Measurements from ENCODE around the gene COL6A1. TPM values are rescaled to one million over a fixed set of nuclear protein-coding genes. Genes with fewer than 3 reads are reported as not detected.

Gene COL6A1
- total and polyA plus RNA-seq, 2 of the 4 experiments (the other 2 are of a cell fraction): 173 to 1,578 TPM

- no peak for TF ChIP-seq USF2 (IDR thresholded peaks at IDR 0.05; ENCODE audit: low read depth, low read length)
Measured at GRCh38 chr21:45997495-45998275, 16.1 kb downstream of the COL6A1 start (continued).

GRCh38 chr21:45998276-45998701 lies 16.7 kb downstream of the COL6A1 start:
- dilution Hi-C loops (cut with HindIII; ENCODE audit: low sequenced_read_pairs, unreplicated experiment): no loop called here
- in situ Hi-C loops (cut with MboI; ENCODE audit: low sequenced_read_pairs): no loop called here
- H2AK9ac ChIP-seq (replicated peaks; ENCODE audit: low read depth, low read length, poor library complexity): peak overlapping the region; percentile 31
- CTCF ChIA-PET: no interaction called here
- POLR2A ChIA-PET (ENCODE audit: unreplicated experiment): no interaction called here
- TF ChIP-seq MAFK (IDR thresholded peaks at IDR 0.05; ENCODE audit: low read depth, low read length): no peak
- TF ChIP-seq MXI1 (IDR thresholded peaks at IDR 0.05; ENCODE audit: borderline replicate concordance, low read depth, low read length): no peak
- no peak for TF ChIP-seq NFE2L2 (IDR thresholded peaks at IDR 0.05; ENCODE audit: low read depth, low read length)
- TF ChIP-seq ELK1 (IDR thresholded peaks at IDR 0.05; ENCODE audit: borderline replicate concordance, low read depth, low read length): no peak
- no peak for TF ChIP-seq USF2 (IDR thresholded peaks at IDR 0.05; ENCODE audit: low read depth, low read length)
- no peak for TF ChIP-seq MAZ (IDR thresholded peaks at IDR 0.05; ENCODE audit: borderline replicate concordance, low read depth, low read length)
- no peak for TF ChIP-seq CHD1 (IDR thresholded peaks at IDR 0.05; ENCODE audit: low read depth, low read length)
- TF ChIP-seq CEBPB (IDR thresholded peaks at IDR 0.05; ENCODE audit: low read depth, low read length): no peak
- H3K79me1 ChIP-seq (ENCODE audit: low read depth in 1 of 2, low read length in 2 of 2): peaks cover 26 to 56% of the 10 kb centered on the region in 2 experiments
- no TSS peak for BruUV-seq (replicated peaks)
- H2AK5ac ChIP-seq (ENCODE audit: low read depth, low read length): no peak overlapping the region
- H4K91ac ChIP-seq (ENCODE audit: insufficient read depth, low read depth, low read length): no peak overlapping the region
- H2BK5ac ChIP-seq (ENCODE audit: low read depth, low read length, poor library complexity, severe bottlenecking): peak overlapping the region; percentile 1
- H3K56ac ChIP-seq (ENCODE audit: extremely low read depth, insufficient read depth, low read length): no peak overlapping the region
- H3K27me3 ChIP-seq (ENCODE audit: control insufficient read depth, insufficient read depth, low read length): no peaks in the 10 kb centered on the region
- 0 out of 2 replicates have a peak, but pooled peaks cover 1% of the 10 kb centered on the region for H3K4me1 ChIP-seq (ENCODE audit: control insufficient read depth, insufficient read depth, low read length)
- no peak overlapping the region for H4K5ac ChIP-seq (ENCODE audit: low read depth, low read length)
- no peak overlapping the region for H3K4me2 ChIP-seq (ENCODE audit: low read depth, low read length)
- H2BK120ac ChIP-seq (ENCODE audit: low read depth, low read length): no peak overlapping the region
- DNase-seq (no peak), ATAC-seq (ENCODE audit: low read depth) (no peak)
- H3K18ac ChIP-seq (ENCODE audit: low read depth, low read length): no peak overlapping the region
- no peak overlapping the region for H2BK15ac ChIP-seq (ENCODE audit: low read depth, low read length)
- no peak overlapping the region for H3K4me3 ChIP-seq (ENCODE audit: insufficient read depth, low read depth, low read length)
- no peak overlapping the region for H3K23ac ChIP-seq (ENCODE audit: low read depth, low read length)
- 94% methylated on average over 10 of the region's 22 CpGs; no CpG with 5 or more reads in 1 of the 2 experiments for WGBS, 2 experiments (ENCODE audit: extremely low coverage in 2 of 2, insufficient read length in 1 of 2)
- H3K9me1 ChIP-seq (ENCODE audit: insufficient read depth, low read length): no peaks in the 10 kb centered on the region
- peaks cover 68% of the 10 kb centered on the region for H4K20me1 ChIP-seq (ENCODE audit: insufficient read depth, low read length)
- no peak overlapping the region for H2BK20ac ChIP-seq (ENCODE audit: low read depth, low read length)
- no peak overlapping the region for H3K14ac ChIP-seq (replicated peaks; ENCODE audit: low read depth, low read length)
- no peak overlapping the region for H3K4ac ChIP-seq (ENCODE audit: low read depth, low read length)
- H3K9me3 ChIP-seq (ENCODE audit: control insufficient read depth, insufficient read depth, low read length): no peaks in the 10 kb centered on the region
- H4K8ac ChIP-seq (ENCODE audit: low read depth in 2 of 2, low read length in 2 of 2): no peak overlapping the region
- H3K36me3 ChIP-seq (ENCODE audit: control insufficient read depth, insufficient read depth, low read length): peaks cover 97% of the 10 kb centered on the region
- intact Hi-C loops (cut with micrococcal nuclease): loop anchor here (5.0 kb wide), 1 partner anchor 99 kb away; the partner anchor contains the start of gene COL6A2
- H2AFZ ChIP-seq (replicated peaks; ENCODE audit: low read length, poor library complexity): no peak overlapping the region
- no peak overlapping the region for H3K9ac ChIP-seq (ENCODE audit: low read depth, low read length)
- H3K27ac ChIP-seq (ENCODE audit: insufficient read depth, low read length): peak overlapping the region; percentile 35; the same call in 1 of the 2 replicates

All from IMR-90 (cell line).